ENCODE measurements around the gene IL16.

The IL16 gene

DNA sequence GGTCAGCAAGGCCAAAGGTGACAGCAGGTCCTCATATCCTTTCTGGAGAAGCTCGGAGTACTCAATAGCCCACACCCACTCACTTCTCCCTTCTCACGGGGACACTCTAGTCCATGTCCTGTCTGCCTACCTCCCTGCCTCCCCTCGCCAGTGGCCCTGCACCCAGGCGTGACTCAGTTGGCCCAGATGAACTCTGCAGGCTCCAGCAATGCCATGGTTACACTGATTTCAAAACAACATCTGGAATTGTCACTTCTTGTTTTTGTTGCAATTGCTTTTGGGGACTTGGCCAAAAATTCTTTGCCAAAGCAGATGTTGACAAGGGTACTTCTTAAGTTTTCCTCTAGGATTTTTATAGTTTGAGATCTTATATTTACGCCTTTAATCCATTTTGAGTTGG, 13.0 kb downstream of the IL16 start:
- DNase-seq, result no peak

GRCh38 chr15:81211376-81211775, 14.7 kb downstream of the IL16 start:
- DNase-seq, result no peak

DNA sequence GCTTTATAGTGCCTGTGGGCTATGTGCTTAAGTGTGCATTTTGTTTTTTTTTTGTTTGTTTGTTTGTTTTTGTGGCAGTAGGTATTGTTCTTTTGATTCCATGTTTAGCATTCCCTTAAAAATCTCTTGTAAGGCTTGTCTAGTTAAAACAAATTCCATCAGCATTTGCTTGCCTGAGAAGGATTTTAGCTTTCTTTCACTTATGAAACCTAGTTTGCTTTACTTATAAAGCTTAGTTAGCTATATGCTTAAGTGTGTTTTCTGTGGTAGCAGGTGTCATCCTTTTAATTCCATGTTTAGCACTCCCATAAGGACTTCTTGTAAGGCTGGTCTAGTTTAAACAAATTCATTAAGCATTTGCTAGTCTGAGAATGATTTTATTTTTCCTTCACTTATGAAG, 17.3 kb downstream of the IL16 start:
- no peak for DNase-seq

DNA sequence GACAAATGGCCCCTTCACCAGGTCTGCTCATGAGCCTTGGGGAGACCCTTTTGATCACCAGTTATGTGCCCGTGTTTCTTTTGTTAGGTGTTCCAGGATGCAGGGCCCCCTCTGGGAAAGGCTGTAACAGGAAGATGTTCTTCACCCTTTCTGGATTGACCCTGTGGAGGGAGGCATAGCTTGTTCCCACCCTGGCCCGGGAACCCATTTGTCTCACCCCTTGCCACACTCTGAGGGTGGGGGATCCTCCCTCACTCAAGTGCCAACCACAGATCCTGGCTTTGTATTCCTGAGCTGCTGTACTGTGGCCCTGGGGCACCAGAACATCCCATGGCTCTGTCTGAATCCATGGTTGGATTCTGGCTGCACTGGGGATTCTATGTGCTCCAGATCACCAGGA, 18.9 kb downstream of the IL16 start:
- no peak for DNase-seq

DNA sequence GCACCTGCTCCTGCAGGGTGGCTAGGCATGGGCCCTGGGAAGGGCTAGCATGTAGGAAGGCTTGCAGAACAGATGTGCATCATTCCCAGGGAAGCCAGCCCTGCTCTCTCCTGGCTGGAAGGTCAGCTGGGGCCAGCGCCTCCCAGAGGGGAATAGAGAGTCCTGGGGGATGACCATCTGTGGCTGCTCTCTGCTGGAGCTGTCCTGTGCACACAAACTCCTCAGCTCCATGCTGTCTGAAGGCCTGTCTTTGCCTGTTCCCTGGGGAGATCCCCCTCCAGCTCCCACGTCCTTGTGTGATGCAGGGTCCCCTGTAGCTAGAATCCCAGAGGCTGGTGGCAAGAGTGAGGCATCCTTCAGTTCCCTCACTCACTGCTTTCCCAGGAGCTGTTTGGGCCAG, 19.3 kb downstream of the IL16 start:
- DNase-seq, result no peak

DNA sequence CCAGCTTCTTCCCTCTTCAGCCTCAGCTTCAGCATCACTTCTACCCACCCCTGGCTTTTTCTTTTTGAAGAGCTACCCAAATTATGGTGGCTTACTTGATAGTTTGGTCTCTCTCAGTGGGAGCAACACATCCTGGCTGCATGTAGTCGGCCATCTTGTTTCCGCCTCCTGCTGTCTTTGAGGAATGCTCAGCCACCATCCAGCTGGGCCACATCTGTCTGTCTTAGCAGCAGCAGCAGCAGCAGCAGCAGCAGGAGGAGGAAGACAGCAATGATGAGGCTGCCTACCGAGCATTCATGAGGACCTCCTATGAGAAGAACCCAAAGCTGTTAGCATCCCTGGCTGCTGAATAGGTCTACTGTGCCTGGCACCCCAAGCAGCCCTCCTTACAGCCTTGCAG, 19.7 kb downstream of the IL16 start:
- DNase-seq, result no peak

GRCh38 chr15:81221449-81221848, 24.8 kb downstream of the IL16 start:
- DNase-seq, result no peak

- DNase-seq, result no peak
Measured at GRCh38 chr15:81222007-81222406, 25.3 kb downstream of the IL16 start.

GRCh38 chr15:81223346-81223971, 26.8 kb downstream of the IL16 start:
- DNase-seq, result no peak

DNA sequence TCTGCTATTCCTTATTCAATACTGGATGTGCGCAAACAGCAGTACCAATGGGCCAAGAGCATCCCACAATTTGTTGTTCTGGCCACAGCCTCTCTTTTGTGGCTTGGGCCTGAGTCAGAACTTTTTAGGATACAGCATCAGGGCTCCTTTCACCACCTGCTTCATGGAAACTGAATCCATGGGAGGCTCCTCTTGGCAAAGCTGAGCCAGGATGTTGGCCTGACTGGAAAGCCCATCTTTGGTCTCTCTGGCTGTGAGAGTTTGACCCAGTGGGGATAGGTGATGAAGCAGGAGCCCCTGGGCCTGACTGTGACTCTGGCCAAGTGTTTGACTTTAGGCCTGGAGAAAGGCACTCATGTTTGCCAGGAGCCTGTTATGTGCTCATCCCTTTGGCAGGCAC, 27.6 kb downstream of the IL16 start:
- no peak for DNase-seq

GRCh38 chr15:81225161-81225671, 28.5 kb downstream of the IL16 start:
- no peak for DNase-seq

- DNase-seq, result no peak
Measured at GRCh38 chr15:81227716-81228115, 31.0 kb downstream of the IL16 start.

DNA sequence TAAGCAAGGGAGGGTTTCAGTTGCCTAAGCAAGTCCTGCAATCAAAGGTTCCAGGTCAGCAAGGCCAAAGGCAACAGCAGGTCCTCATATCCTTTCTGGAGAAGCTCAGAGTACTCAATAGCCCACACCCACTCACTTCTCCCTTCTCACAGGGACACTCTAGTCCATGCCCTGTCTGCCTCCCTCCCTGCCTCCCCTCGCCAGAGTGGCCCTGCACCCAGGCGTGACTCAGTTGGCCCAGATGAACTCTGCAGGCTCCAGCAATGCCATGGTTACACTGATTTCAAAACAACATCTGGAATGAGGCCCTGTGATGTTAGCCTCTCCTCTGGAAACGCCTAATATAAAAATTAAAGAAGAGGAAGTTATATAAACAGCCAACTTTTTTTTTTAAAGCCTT, 32.9 kb downstream of the IL16 start:
- no peak for DNase-seq

DNA sequence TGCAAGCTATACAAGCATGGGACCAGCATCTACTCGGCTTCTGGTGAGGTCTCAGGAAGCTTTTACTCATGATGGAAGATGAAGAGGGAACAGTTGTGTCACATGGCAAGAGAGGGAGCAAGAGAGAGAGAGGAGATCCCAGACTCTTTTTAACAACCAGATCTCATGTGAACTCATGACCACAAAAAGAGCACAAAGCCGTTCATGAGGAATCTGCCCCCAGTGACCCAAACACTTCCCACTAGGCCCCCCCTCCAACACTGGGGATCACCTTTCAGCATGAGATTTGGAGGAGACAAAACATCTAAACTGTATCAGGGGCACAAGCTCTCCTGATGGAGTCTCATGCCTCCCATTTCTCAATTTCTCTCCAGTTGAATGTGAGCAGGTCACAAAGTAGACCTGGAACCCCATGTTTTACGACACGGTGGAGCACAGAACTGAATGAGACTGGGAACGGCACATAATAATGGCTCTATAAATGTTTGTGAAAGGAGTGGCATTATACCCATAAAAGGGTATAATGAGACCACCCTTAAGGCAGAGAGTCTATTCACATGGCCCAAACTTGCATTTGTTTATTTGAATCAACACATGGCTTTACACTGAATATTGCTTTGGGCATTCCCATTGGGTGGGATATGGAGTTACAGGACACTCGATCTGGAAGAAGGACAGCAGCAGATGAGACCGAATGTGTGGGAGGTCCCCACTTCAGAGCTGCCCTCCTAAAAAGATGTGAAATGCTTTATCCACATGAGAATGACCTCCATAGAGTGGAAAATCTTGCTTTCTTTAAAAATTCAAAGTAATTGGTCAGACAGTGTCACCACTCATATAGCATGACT, 38.8 kb downstream of the IL16 start:
- no peak for DNase-seq

DNA sequence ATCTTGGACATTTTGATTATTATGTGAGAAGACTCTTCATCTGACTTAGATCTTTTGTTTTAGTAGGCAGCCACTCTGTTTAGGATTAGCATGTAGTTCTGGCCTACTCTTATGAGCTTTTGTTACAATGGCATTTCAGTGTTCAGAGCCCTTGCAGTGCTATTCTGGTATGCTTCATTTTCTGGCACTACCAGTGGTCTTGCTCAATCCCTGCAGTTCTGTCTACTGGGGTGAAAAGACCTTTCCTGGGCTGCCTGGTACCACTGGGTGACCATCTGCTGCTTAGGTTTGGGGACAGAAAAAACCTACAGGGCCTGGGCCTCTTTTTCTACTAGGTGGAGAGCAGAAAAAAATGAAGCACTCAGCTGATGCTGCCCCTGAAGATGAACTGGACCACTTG, 42.5 kb downstream of the IL16 start:
- DNase-seq, result no peak

GRCh38 chr15:81242778-81243177, 46.1 kb downstream of the IL16 start:
- no peak for DNase-seq

- DNase-seq, result no peak
Measured at GRCh38 chr15:81244306-81244705, 47.6 kb downstream of the IL16 start.

GRCh38 chr15:81253846-81254245, 57.2 kb downstream of the IL16 start:
- DNase-seq, result no peak

GRCh38 chr15:81254277-81254915, 57.7 kb downstream of the IL16 start:
- no peak for DNase-seq

DNA sequence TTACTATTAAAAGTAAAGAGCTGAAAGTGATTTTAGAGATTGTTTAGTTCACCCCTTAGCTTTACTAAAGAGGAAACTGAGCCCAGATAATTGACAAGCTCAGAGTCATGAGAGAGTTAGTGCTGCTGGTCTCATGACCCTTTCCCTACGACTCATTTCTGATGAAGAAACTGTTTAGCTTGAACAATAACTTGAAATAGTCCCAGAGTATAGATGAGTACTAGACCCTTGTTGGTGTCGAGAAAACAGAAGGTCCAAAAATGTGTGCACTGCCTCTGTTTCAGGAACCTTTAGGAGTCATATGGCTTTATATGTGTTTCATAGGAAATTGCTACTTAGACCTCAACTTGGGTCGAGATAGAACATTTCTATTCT, 58.2 kb downstream of the IL16 start:
- DNase-seq, result no peak

DNA sequence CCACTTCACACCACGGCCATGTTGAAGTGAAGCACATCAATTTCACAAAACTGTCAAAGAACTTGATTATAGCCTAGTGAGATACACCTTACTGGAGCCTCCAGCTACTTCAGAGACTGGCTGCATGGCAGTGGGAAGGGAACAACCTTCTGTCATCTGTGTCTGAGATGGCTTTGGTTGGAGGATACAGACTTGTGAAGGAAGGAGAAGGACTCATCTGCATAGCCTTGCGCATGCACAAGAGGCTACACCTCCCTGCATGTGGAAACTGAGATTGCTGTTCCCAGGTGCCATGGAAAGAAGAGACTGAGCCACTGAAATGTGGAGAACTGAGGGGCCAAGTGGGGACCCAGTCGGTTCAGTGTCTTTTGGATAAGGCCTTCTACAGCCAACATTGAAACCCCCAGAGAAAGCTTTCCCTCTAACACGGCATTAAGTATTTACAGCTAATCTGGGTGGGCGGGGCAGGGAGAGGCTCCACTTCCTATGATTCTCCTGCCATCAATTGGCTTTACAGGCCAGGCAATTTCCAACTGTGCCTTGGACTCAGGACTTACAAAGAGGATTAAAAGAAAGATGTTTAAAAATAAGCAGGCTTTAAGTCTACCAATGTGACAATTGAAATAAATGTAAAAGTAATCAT, 58.8 kb downstream of the IL16 start:
- no peak for DNase-seq

DNA sequence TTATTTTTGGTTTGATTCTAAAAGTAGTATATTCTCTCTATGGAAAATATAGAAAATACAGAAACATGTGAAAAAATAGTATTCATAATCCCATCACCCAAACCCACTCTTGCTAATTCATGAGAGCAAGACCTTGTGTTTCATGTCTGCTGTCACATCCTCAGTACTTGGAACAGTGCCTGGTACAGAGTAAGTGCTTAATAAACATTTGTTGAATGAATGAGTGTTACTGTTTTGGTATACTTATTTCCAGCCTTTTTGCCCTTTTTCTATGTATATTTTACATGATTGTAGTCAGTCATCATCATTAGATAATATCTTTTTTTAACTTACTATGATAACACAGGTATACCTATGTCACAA, 59.3 kb downstream of the IL16 start:
- no peak for DNase-seq

GRCh38 chr15:81256916-81257315, 60.2 kb downstream of the IL16 start:
- no peak for DNase-seq

GRCh38 chr15:81257435-81257834, 60.8 kb downstream of the IL16 start:
- no peak for DNase-seq
